Esophagus squamous epithelium (tissue), 4 donors: ENCODE data around the gene FBXO5.

Experiments
- POLR2A ChIP-seq, 4 donors: fragments of 450-650 bp; IDR thresholded peaks; one replicate each; pipeline ENCODE4 v1.6.1; 2017; ENCODE audit warnings: antibody characterized with exemption in 4 of 4, mild to moderate bottlenecking in 4 of 4, moderate library complexity in 3 of 4
- TF ChIP-seq, protein P1 (sequence below), 6 experiments: fragments of 450-650 bp in 4 of 6; fragments of 200-600 bp in 2 of 6; sonication (generic) in 2 of 6; IDR thresholded peaks; one replicate each; pipeline ENCODE4 v1.5.1; 2016 to 2019; ENCODE audit warnings: antibody characterized with exemption in 6 of 6, mild to moderate bottlenecking in 4 of 6, moderate library complexity in 4 of 6

DNA sequence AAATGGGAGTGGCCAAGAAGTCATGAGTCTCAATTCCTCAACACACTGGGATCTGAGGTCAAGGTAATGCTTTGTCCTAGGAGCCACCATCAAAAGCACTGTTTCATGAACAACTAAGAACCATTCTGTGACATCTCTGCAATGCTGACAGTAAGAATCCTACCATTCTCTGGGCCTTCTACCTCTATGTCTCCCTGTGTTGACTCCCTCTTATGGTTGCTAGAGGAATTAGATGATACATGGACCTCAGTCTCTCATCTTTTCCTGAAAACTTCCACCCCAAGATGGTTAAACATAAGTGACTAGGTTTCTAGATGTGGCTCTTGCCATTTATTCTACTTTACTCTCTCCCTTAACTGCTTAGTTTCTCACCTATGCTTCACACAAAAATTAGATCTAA, 10.6 kb upstream of the FBXO5 start:
- TF ChIP-seq, protein P1, sequence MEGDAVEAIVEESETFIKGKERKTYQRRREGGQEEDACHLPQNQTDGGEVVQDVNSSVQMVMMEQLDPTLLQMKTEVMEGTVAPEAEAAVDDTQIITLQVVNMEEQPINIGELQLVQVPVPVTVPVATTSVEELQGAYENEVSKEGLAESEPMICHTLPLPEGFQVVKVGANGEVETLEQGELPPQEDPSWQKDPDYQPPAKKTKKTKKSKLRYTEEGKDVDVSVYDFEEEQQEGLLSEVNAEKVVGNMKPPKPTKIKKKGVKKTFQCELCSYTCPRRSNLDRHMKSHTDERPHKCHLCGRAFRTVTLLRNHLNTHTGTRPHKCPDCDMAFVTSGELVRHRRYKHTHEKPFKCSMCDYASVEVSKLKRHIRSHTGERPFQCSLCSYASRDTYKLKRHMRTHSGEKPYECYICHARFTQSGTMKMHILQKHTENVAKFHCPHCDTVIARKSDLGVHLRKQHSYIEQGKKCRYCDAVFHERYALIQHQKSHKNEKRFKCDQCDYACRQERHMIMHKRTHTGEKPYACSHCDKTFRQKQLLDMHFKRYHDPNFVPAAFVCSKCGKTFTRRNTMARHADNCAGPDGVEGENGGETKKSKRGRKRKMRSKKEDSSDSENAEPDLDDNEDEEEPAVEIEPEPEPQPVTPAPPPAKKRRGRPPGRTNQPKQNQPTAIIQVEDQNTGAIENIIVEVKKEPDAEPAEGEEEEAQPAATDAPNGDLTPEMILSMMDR (IDR thresholded peaks at IDR 0.05): no peak
- TF ChIP-seq POLR2A (IDR thresholded peaks at IDR 0.05): no peak
